SK-N-MC (cell line): ENCODE data around the gene TBL1XR1.

Experiments
- EZH2 ChIP-seq: fragments of 200-600 bp; sonication (generic); IDR thresholded peaks from one replicate; pipeline ENCODE4 v1.6.1; 2017; ENCODE audit warnings: antibody characterized with exemption
- POLR2AphosphoS5 ChIP-seq: IDR thresholded peaks from 2 replicates; pipeline ENCODE4 v1.6.1; 2012; ENCODE audit warnings: mild to moderate bottlenecking, low read depth, low read length, borderline replicate concordance

- TF ChIP-seq POLR2AphosphoS5 = no peak
- TF ChIP-seq EZH2 = no peak
These were observed 160.0 kb downstream of the TBL1XR1 start for GRCh38 chr3:177037241-177037640.
